ENCODE data around the gene TIRAP.
A peak's percentile ranks its signal among the peaks of the same experiment; 100 is the strongest.

Gene TIRAP

DNA sequence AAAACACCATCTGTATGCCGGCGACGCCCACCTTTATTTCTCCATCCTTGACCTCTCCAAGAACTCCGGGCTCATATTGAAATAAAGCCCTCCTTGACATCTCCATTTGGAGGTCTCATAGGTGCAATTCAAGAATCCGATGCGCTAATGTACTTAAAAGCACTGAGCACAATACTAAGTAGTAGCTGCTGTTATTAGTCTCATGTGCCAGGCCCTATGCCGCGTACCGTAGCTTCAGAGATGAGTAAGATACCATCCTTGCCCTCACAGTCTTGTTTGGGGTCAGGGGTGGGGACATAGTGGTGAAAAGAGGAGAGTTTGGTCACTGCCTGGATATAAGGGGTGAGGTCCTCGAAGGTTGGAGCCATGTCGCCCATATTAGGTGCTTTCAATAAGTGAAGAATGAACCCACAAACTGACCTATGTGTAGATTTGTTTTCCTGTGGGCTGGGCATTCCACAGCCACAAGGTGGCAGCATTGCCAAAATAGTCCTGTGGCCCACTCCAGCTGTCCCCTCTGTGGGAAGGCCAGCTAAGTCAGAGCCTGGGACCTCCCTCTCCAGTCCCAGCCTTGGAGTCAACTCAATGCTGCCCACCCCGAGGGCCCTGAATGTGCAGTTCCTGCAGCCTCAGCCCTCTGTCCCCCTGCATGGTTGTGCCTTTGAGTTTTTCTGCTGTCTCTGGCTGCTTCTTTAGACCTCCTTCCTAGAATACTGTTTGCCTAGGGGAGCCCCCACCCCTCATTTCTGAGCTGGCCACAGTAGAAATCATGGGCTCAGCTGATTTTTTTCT, 27.5 kb downstream of the TIRAP start:
- peak; percentile 72 to 77 (median 75) for DNase-seq
- H3K4me3 ChIP-seq (ENCODE audit: control insufficient read depth in 1 of 7, extremely low read depth in 1 of 7, insufficient read depth in 4 of 7, low read depth in 2 of 7, low read length in 6 of 7), result no peak overlapping the region
- H3K9me3 ChIP-seq (ENCODE audit: control extremely low read depth in 1 of 5, control insufficient read depth in 4 of 5, insufficient read depth in 2 of 5, low read depth in 1 of 5, low read length in 4 of 5), result peaks cover 0 to under 1% (median 0%) of the 10 kb centered on the region in 5 experiments
- CTCF ChIA-PET, result interaction anchor here (0.7 to 11.9 kb wide), 41 partner anchors 9 to 1035 kb away, joined by 3 to 105 read pairs (median 5); partner anchors contain the start of gene ST3GAL4
- POLR2A ChIA-PET, result interaction anchor here (0.5 to 1.3 kb wide), 3 partner anchors 83 to 110 kb away, joined by 3 to 4 read pairs (median 3); no protein-coding TSS in a partner anchor
- H3K27me3 ChIP-seq (replicated peaks in 2 of 5; ENCODE audit: control insufficient read depth in 4 of 5, insufficient read depth in 5 of 5, low read length in 4 of 5), result no peaks in the 10 kb centered on the region
- H3K4me1 ChIP-seq (ENCODE audit: control extremely low read depth in 1 of 4, control insufficient read depth in 4 of 4, insufficient read depth in 4 of 4, low read length in 3 of 4), result peaks cover 3 to 50% (median 25%) of the 10 kb centered on the region in 4 experiments
- no peak overlapping the region for H3K27ac ChIP-seq (ENCODE audit: insufficient read depth in 1 of 2, low read depth in 1 of 2, low read length in 2 of 2, poor library complexity in 1 of 2, severe bottlenecking in 2 of 2)
- peaks cover 0 to 40% (median 11%) of the 10 kb centered on the region in 4 experiments for H3K36me3 ChIP-seq (ENCODE audit: control insufficient read depth in 4 of 4, insufficient read depth in 4 of 4, low read length in 3 of 4)
- WGBS (ENCODE audit: insufficient coverage), result 66% methylated on average over 12 of the region's 12 CpGs

- no peaks in the 10 kb centered on the region for H3K27me3 ChIP-seq (replicated peaks in 2 of 5; ENCODE audit: control insufficient read depth in 4 of 5, insufficient read depth in 5 of 5, low read length in 4 of 5)
- H3K36me3 ChIP-seq (ENCODE audit: control insufficient read depth in 4 of 4, insufficient read depth in 4 of 4, low read length in 3 of 4), result peaks cover 0 to 42% (median 11%) of the 10 kb centered on the region in 4 experiments
- no peak for DNase-seq
- WGBS (ENCODE audit: insufficient coverage), result 51% methylated on average over 5 of the region's 6 CpGs
- CTCF ChIA-PET, result interaction anchor here (0.7 to 11.9 kb wide), 41 partner anchors 8 to 1034 kb away, joined by 3 to 105 read pairs (median 5); partner anchors contain the start of gene ST3GAL4
- H3K27ac ChIP-seq (ENCODE audit: insufficient read depth in 1 of 2, low read depth in 1 of 2, low read length in 2 of 2, poor library complexity in 1 of 2, severe bottlenecking in 2 of 2), result no peak overlapping the region
- H3K4me3 ChIP-seq (ENCODE audit: control insufficient read depth in 1 of 7, extremely low read depth in 1 of 7, insufficient read depth in 4 of 7, low read depth in 2 of 7, low read length in 6 of 7), result no peak overlapping the region
- POLR2A ChIA-PET, result interaction anchor here (0.5 to 1.3 kb wide), 3 partner anchors 82 to 109 kb away, joined by 3 to 4 read pairs (median 3); no protein-coding TSS in a partner anchor
- peaks cover 0 to 2% (median 0%) of the 10 kb centered on the region in 5 experiments for H3K9me3 ChIP-seq (ENCODE audit: control extremely low read depth in 1 of 5, control insufficient read depth in 4 of 5, insufficient read depth in 2 of 5, low read depth in 1 of 5, low read length in 4 of 5)
- H3K4me1 ChIP-seq (ENCODE audit: control extremely low read depth in 1 of 4, control insufficient read depth in 4 of 4, insufficient read depth in 4 of 4, low read length in 3 of 4), result peaks cover 3 to 50% (median 25%) of the 10 kb centered on the region in 4 experiments
These were observed 28.1 kb downstream of the TIRAP start for GRCh38 chr11:126310992-126311310.

- Histone ChIP-seq H3K9me3 (ENCODE audit: control extremely low read depth in 1 of 5, control insufficient read depth in 4 of 5, insufficient read depth in 2 of 5, low read depth in 1 of 5, low read length in 4 of 5) (peaks cover 0 to 2% (median 0%) of the 10 kb centered on the region in 5 experiments), H3K4me1 (ENCODE audit: control extremely low read depth in 1 of 4, control insufficient read depth in 4 of 4, insufficient read depth in 4 of 4, low read length in 3 of 4) (peaks cover 3 to 50% (median 25%) of the 10 kb centered on the region in 4 experiments), H3K36me3 (ENCODE audit: control insufficient read depth in 4 of 4, insufficient read depth in 4 of 4, low read length in 3 of 4) (peaks cover 0 to 42% (median 8%) of the 10 kb centered on the region in 4 experiments), H3K27me3 (replicated peaks in 2 of 5; ENCODE audit: control insufficient read depth in 4 of 5, insufficient read depth in 5 of 5, low read length in 4 of 5) (no peaks in the 10 kb centered on the region), H3K4me3 (ENCODE audit: control insufficient read depth in 1 of 7, extremely low read depth in 1 of 7, insufficient read depth in 4 of 7, low read depth in 2 of 7, low read length in 6 of 7) (no peak overlapping the region), H3K27ac (ENCODE audit: insufficient read depth in 1 of 2, low read depth in 1 of 2, low read length in 2 of 2, poor library complexity in 1 of 2, severe bottlenecking in 2 of 2) (no peak overlapping the region)
- POLR2A ChIA-PET, result interaction anchor here (1.2 kb wide), 1 partner anchor 105 kb away, joined by 4 read pairs; no protein-coding TSS in a partner anchor
- CTCF ChIA-PET, result interaction anchor here (0.7 to 11.9 kb wide), 40 partner anchors 7 to 1034 kb away, joined by 3 to 105 read pairs (median 5); partner anchors contain the start of gene ST3GAL4
- 73% methylated on average over 9 of the region's 14 CpGs for WGBS (ENCODE audit: insufficient coverage)
- peak; percentile 25 to 84 (median 70) for DNase-seq
These were observed 28.8 kb downstream of the TIRAP start for GRCh38 chr11:126311401-126312291.

GRCh38 chr11:126312961-126313360, 30.1 kb downstream of the TIRAP start:
- CTCF ChIA-PET, result interaction anchor here (1.1 to 11.9 kb wide), 7 partner anchors 29 to 167 kb away, joined by 3 to 105 read pairs (median 20); partner anchors contain the start of gene ST3GAL4
- Histone ChIP-seq H3K27me3 (replicated peaks in 2 of 5; ENCODE audit: control insufficient read depth in 4 of 5, insufficient read depth in 5 of 5, low read length in 4 of 5) (no peaks in the 10 kb centered on the region), H3K36me3 (ENCODE audit: control insufficient read depth in 4 of 4, insufficient read depth in 4 of 4, low read length in 3 of 4) (peaks cover 0 to 37% (median 8%) of the 10 kb centered on the region in 4 experiments), H3K4me1 (ENCODE audit: control extremely low read depth in 1 of 4, control insufficient read depth in 4 of 4, insufficient read depth in 4 of 4, low read length in 3 of 4) (peaks cover 8 to 57% (median 33%) of the 10 kb centered on the region in 4 experiments), H3K9me3 (ENCODE audit: control extremely low read depth in 1 of 5, control insufficient read depth in 4 of 5, insufficient read depth in 2 of 5, low read depth in 1 of 5, low read length in 4 of 5) (peaks cover 0 to 2% (median 0%) of the 10 kb centered on the region in 5 experiments), H3K27ac (ENCODE audit: insufficient read depth in 1 of 2, low read depth in 1 of 2, low read length in 2 of 2, poor library complexity in 1 of 2, severe bottlenecking in 2 of 2) (no peak overlapping the region), H3K4me3 (ENCODE audit: control insufficient read depth in 1 of 7, extremely low read depth in 1 of 7, insufficient read depth in 4 of 7, low read depth in 2 of 7, low read length in 6 of 7) (no peak overlapping the region)
- POLR2A ChIA-PET, result interaction anchor here (0.6 kb wide), 1 partner anchor 166 kb away, joined by 4 read pairs; no protein-coding TSS in a partner anchor
- 96% methylated on average over 5 of the region's 8 CpGs for WGBS (ENCODE audit: insufficient coverage)
- no peak for DNase-seq

DNA sequence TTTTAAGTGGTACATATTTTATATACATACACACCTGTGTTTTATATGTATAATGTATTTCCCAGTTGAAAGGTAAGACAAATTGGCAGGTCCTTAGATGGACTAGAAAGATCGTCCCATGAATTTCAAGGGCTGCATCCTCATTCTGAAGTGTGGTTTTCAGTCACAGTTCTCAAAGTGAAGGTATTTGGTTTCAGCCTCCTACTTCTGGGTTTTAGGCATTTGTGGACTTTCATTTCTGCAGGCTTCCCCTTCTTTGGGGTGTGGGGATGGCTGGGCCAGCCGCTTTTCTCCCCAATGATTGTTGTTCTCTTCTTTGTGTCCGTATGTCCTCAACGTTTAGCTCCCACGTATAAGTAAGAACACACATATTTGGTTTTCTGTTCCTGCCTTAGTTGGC, 30.9 kb downstream of the TIRAP start:
- Histone ChIP-seq H3K4me1 (ENCODE audit: control extremely low read depth in 1 of 4, control insufficient read depth in 4 of 4, insufficient read depth in 4 of 4, low read length in 3 of 4) (peaks cover 15 to 64% (median 42%) of the 10 kb centered on the region in 4 experiments), H3K27ac (ENCODE audit: insufficient read depth in 1 of 2, low read depth in 1 of 2, low read length in 2 of 2, poor library complexity in 1 of 2, severe bottlenecking in 2 of 2) (no peak overlapping the region), H3K27me3 (replicated peaks in 2 of 5; ENCODE audit: control insufficient read depth in 4 of 5, insufficient read depth in 5 of 5, low read length in 4 of 5) (no peaks in the 10 kb centered on the region), H3K4me3 (ENCODE audit: control insufficient read depth in 1 of 7, extremely low read depth in 1 of 7, insufficient read depth in 4 of 7, low read depth in 2 of 7, low read length in 6 of 7) (no peak overlapping the region), H3K36me3 (ENCODE audit: control insufficient read depth in 4 of 4, insufficient read depth in 4 of 4, low read length in 3 of 4) (peaks cover 0 to 30% (median 5%) of the 10 kb centered on the region in 4 experiments), H3K9me3 (ENCODE audit: control extremely low read depth in 1 of 5, control insufficient read depth in 4 of 5, insufficient read depth in 2 of 5, low read depth in 1 of 5, low read length in 4 of 5) (peaks cover 0 to 2% (median 0%) of the 10 kb centered on the region in 5 experiments)
- CTCF ChIA-PET, result interaction anchor here (0.7 to 11.9 kb wide), 4 partner anchors 24 to 166 kb away, joined by 3 to 105 read pairs (median 12); no protein-coding TSS in a partner anchor
- DNase-seq, result no peak
- WGBS (ENCODE audit: insufficient coverage), result 88% methylated on average over 1 of the region's 5 CpGs
- POLR2A ChIA-PET, result no interaction called here

- POLR2A ChIA-PET, result interaction anchor here (0.7 kb wide), 1 partner anchor 24 kb away, joined by 3 read pairs; no protein-coding TSS in a partner anchor
- Histone ChIP-seq H3K36me3 (ENCODE audit: control insufficient read depth in 4 of 4, insufficient read depth in 4 of 4, low read length in 3 of 4) (peaks cover 0 to 21% (median 2%) of the 10 kb centered on the region in 4 experiments), H3K4me3 (ENCODE audit: control insufficient read depth in 1 of 7, extremely low read depth in 1 of 7, insufficient read depth in 4 of 7, low read depth in 2 of 7, low read length in 6 of 7) (peak overlapping the region in 2 of 7 experiments; percentile 34 to 48), H3K9me3 (ENCODE audit: control extremely low read depth in 1 of 5, control insufficient read depth in 4 of 5, insufficient read depth in 2 of 5, low read depth in 1 of 5, low read length in 4 of 5) (peaks cover 0 to 2% (median 0%) of the 10 kb centered on the region in 5 experiments), H3K4me1 (ENCODE audit: control extremely low read depth in 1 of 4, control insufficient read depth in 4 of 4, insufficient read depth in 4 of 4, low read length in 3 of 4) (peaks cover 18 to 66% (median 41%) of the 10 kb centered on the region in 4 experiments), H3K27me3 (replicated peaks in 2 of 5; ENCODE audit: control insufficient read depth in 4 of 5, insufficient read depth in 5 of 5, low read length in 4 of 5) (no peaks in the 10 kb centered on the region), H3K27ac (ENCODE audit: insufficient read depth in 1 of 2, low read depth in 1 of 2, low read length in 2 of 2, poor library complexity in 1 of 2, severe bottlenecking in 2 of 2) (no peak overlapping the region)
- CTCF ChIA-PET, result interaction anchor here (1.0 to 2.0 kb wide), 6 partner anchors 10 to 166 kb away, joined by 3 to 12 read pairs (median 4); no protein-coding TSS in a partner anchor
- no peak for DNase-seq
- 0% methylated on average over 1 of the region's 1 CpG for WGBS (ENCODE audit: insufficient coverage)
These were observed 34.5 kb downstream of the TIRAP start for GRCh38 chr11:126317432-126317755.

Measured in common myeloid progenitor, CD34-positive (primary cell).